Activated naive CD4-positive, alpha-beta T cell treated with anti-CD3 and anti-CD28 coated beads, Interleukin-2, amount 50 U/mL, for 16 hours (primary cell): ENCODE results near the gene FIGLA.
"Not testable (repeated sequence)": the region's sequence is repeated elsewhere in the genome, so short reads cannot be mapped to it uniquely, and the experiment has no call there.

Experiments
- DNase-seq: peaks from one replicate; pipeline ENCODE4 v3.0.0-alpha.2; 2020

FIGLA gene

DNA sequence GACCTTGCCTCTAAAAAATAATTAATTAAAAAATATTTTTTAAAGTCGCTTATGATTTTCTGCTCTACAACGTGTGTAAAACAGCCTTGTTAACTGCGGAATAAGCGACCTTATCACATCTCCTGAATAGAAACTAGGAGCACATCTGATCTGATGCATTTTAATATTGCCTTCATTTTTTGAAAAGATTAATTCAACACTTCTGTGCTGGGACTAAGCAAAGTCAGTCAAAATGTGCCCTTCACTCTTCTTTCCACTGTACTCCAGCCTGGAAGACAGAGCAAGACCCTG is 17.3 kb upstream of the FIGLA start:
- DNase-seq = no peak

DNA sequence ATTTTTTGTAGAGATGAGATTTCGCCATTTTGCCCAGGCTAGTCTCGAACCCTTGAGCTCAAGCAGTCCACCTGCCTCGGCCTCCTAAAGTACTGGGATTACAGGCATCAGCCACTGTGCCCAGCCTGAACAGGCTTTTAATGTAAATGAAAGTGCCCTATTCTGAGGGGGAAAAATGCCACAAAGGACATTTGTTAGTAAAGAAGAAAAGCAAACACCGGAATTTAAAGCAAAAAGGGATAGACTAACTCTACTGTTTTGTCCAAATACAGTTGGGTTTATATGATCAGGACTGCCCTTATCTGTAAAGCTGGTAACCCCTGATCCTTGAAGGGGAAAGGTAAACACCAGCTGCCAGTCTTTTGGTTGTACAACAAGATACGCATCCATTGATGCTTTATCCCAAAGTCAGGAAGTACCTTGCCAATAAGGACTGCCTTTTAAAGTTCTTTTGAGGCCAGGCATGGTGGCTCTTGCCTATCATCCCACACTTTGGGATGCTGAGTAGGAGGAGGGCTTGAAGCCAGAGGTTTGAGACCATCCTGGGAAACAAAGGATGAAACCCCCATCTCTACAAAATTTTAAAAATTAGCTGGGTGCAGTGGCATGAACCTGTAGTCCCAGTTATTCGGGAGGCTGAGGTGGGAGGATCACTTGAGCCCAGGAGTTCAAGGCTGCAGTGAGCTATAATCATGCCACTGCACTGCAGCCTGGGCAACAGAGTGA is 16.8 kb upstream of the FIGLA start:
- no peak for DNase-seq

DNA sequence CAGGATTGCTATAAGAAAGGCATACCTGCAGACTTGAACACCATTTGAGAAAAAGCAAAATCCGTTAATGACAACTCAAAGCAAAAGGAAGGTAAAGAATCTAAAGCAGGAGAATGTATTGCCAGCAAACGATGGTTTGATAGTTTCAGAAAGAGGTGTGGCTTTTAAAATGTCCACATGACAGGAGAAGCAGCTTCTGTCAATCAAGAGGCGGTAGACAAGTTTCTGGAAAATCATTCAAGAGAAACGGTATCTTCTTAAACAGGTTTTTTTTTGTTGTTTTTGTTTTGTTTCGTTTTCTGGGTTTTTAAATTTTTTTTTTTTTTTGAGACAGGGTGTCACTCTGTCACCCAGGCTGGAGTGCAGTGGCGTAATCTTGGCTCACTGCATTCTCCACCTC is 16.2 kb upstream of the FIGLA start:
- no peak for DNase-seq

DNA sequence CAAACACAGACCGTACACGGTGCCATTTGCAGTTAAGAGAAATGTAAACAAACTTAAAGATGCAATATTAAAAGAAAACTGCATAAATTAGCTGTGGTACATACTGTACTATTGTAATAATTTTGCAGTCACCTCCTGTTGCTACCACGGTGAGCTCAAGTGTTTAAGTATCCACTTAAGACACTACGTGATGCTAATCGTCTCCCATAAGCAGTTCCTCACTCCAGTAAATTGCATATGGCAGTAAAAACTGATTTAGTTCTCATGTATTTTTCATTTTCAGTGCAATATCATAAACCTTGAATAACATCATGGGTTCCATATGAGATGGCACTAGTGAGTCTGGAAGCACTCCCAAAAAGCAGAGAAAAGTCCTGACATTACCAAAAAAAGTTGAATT is 15.6 kb upstream of the FIGLA start:
- DNase-seq = no peak

DNA sequence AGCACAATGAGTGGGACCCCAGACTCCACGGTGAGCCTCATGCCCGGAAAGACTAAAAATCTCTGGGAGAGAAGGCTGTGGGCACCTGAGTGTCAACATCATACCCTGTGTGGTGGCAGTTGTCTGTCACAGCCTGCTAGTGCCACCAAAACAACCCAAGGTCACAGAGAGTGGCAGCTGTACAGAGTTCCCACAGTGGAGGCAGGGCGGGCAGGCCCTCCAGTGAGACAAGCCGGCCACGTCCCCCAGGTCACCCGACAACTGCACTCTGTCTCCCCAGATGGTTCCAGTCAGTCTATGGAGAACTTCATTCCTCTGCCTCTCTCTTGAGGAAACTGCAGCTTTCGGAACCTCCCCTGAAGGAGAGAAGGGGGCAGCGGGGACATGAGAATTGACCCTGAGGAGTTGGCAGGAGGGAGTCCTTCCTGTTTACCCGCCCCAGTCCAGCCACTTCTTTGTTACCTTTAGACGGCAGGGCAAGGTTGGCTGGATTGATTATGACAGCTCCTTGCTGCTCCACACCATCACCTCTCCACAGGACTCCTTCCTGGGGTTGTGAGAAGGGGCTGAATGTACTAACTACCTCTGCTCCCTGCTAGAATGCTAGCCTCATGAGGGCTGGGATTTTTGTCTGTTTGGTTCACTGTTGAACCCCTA is 11.3 kb upstream of the FIGLA start:
- DNase-seq = no peak

DNA sequence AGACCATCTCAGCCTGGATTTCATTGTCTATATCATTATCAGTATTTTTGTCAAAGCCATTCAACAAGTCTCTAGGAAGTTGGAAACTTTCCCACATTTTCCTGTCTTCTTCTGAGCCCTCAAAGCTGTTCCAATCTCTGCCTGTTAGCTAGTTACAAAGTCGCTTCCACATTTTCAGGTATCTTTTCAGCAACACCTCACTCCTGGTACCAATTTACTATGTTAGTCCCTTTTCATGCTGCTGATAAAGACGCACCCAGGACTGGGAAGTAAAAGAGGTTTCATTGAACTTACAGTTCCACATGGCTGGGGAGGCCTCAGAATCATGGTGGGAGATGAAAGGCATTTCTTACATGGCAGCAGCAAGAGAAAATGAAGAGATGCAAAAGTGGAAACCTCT is 9.3 kb upstream of the FIGLA start:
- DNase-seq = no peak

DNA sequence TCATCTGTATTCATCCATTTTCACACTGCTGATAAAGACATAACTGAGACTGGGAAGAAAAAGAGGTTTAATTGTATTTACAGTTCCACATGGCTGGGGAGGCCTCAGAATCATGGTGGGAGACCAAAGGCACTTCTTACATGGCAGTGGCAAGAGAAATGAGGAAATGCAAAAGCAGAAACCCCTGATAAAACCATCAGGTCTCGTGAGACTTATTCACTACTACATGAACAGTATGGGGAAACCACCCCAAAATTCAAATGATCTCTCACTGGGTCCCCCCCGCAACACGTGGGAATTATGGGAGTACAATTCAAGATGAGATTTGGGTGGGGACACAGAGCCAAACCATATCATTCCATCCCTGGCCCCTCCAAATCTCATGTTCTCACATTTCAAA is 7.6 kb upstream of the FIGLA start:
- DNase-seq = not testable (repeated sequence)

DNA sequence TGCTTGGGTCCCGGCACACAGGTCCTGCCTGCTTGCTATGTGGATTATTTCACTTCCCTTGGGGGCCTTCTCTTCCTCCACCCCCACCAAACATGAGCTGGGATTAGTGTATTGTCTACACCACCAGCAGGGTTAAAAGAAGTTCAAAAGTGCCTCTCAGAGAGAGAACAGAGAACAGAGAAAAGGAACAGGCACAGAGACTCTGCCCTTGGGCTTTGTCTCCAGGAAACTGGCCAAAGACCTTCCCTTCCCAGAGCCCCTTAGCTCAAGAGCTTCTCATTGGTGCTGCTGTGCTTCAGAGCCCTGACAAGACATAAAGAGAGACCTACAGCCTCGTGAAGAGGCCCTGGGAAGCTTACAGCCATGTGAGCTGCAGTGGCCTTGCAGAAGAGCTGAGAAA is 7.1 kb upstream of the FIGLA start:
- DNase-seq = no peak

DNA sequence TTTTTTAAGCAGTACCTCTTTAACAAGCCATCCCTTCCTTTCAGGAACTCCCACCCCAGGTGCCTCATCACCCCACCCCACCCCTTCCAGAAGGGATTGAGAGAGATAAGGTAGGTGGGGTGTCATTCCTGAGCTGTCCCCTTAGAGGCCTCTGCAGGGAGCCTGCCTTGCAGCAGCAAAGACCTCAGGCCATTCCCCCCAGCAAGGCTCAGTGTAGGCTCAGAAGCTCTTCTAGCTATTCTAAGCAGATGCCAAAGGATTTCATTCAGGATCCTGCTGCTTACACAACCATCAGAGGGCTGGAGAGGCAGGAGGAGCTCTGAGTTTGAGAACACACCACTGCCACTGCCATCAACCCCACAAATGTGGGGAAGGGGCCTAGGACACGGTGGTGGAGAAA is 5.8 kb upstream of the FIGLA start:
- DNase-seq = no peak

DNA sequence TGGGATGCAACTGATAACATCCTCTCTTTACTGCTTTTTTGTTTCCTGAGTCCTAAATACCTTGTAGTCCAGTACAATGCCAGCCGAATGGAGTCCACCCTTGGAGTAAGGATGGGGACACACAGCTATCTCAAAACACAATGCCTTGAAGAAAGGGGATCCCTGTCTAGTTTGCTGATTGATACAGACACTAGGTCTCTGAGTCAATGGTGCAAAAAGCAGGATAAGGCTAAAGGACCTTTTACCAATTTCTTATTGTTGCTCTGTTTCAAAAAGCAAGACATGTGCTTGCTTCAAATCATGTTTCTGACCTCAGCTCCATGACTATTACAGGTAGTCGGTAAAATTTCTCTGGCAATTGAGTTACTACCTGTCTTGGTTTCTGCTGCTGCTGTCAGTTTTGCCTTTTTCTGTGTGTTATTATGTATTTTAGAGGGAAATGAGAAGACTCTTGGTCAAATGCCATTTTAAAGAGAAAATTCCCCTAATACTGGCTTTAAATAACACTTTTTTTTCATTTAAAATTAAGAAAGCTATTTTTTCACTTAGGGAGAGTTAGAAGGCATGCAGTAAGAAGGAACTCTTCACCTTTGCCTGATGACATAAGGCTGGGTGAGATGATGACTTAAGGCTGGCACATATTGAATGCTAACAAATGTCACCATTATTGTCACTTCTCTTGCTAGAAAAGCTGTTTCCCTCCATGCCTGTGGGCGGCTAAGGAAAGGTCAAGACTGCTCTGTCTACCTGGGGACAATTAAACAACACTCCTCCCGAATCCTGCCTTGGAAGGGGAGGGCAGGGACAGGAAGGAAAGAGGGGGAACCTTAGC is 4.9 kb upstream of the FIGLA start:
- DNase-seq = no peak

DNA sequence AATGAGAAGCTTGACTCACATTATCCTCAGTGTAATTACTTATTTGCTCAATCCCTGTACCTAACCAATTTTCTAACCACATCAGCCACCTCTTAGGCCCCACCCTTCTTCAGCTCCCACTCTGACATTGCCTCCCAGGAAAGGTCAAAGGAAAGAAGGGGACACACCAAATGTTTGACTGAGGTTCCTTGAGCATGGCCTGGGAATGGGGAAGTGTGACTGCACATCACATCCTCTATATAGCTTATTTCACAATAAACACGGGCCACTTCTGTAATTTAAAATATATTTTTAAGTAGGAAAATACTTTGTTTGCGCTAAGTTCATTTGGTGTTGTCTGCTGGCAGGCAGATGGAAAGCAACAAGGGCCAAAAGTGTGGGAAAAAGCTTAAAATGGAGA is 3.0 kb upstream of the FIGLA start:
- DNase-seq = no peak

DNA sequence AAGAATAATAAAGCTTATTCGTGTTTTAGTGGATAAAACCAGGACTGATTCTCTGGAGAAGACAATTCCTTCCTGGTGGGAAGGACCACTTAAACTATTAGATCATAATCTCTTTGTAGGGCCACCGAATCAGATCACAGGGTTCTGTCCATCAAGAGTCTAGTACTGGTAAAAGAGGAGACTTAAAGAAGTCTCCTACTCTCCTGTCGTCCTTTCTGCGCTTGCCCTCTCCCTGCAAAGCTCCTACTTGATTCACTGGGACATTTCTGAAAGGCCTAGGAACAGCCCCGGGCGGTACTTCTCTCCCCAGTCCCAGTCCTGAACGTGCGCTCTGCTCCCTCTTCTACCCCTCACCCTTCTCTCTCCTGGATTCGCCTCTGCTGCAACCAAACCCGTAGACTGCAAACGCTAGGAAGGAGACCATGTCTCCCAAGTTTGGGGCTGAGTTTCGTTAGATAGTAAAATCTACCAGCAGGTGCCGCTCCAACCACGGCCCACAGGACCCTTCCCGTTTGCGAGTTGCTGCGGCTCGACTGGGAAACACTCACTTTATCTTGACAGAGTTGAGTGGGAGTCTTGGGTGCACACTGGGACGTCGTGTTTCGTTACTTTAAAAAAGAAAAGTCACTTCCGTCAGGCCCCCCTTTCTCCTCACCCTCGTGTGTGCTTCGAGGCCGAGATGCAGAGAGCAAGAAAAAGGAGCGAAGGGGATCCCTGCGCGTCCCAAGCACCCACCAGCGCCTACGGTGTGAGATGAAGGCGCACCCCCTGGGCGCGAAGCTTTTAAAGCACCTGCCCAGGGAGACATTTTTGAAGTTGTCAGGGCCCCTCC is 923 bp downstream of the FIGLA start:
- peak; percentile 75 for DNase-seq

DNA sequence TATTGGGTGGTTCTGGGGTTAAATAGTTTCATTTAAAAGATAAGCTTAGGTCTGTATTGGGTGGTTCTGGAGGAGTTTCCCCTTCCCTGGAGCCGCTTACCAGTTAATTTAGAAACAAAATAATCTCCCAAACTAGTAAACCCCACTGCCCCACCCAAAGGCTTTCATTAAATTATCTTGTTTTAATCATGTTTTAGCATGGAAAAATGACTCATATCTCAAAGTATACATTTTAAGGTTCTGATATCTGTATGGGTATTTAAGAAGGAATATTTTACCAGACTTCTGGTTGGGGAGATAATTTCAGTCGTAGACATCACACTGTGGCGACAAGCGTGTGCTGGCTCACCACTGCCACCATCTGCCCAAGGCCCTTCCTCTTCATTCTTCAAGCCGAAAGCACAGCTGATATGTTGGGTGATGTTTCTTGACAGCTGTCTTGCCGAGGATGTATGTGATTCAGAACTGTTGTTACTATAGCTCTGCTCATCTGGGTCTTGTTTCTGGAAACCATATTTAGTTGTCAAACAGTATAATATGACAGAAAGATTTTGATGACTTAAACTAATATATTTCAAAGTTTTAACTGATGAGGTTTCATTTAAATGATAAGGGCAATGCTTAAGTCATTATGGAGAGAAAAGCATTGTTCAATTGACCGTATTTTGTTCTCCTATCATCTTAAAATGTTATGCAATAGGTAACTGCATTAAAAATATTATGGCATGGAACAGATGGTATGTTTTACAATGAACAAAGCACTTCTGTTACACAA is 5.1 kb downstream of the FIGLA start:
- DNase-seq = peak; percentile 49

DNA sequence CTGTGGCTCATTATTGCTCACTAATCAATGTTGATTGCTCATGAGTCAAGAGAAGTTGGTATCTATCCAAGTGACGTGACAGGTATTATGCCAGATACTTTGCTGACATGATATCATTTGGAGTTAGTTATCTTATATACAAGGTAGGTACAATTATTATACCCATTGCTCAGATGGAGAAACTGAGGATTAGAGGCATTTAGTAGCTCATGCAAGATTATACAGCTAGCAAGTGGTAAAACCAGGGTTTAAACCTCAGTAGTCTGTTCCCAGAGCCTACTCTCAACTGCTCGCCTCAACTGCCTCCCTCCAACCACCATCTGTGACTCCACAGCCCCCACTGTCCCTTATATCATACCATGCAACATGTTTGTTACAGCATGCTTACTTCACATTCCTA is 6.1 kb downstream of the FIGLA start:
- no peak for DNase-seq

DNA sequence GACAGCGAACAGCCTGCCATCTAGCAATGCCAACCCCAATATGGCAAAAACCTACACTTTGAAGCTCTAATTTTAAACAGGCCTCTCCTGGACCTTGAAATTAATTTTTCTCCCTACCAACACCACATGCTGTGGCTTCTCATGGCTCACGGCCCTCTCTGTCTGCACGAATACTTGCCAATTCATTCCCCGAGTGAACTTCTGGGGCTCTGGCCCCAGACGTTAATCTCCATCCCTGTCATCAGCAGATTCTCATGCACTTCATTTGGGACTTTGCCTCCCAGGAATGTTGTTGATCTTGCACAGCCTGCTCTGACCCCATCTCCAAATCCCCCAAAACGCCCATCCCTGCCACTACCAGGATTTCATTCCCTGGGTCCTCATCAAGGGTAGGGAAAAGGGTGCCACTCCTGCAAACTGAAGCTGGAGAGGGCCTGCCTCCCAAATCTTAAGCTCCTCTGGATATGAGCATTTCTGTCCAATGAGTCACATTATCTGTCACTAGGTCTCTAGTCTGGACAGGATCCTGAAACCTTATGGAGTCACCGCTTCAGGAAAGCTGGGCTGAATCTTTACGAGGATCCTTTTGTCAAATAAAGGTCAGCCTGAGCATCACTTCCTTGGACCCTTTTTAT is 10.4 kb downstream of the FIGLA start:
- DNase-seq = no peak

DNA sequence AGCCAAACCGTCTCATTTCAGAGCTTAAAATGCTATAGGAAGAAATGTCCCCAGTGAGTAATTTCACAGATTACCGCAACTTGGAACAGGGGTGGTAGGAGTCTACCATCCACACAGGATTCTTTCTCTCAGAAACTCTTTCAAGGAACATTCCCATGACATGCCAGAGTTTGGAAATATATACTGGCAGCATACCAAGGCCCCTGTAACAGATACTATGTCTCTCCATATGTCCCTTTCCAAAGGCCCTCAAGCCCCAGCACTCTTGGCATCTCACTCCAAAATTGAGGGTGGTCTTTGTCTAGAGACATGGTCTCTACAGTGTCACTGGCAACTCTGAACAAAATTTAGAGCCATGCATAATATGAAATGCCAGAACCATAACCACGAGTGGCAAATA is 11.0 kb downstream of the FIGLA start:
- no peak for DNase-seq

DNA sequence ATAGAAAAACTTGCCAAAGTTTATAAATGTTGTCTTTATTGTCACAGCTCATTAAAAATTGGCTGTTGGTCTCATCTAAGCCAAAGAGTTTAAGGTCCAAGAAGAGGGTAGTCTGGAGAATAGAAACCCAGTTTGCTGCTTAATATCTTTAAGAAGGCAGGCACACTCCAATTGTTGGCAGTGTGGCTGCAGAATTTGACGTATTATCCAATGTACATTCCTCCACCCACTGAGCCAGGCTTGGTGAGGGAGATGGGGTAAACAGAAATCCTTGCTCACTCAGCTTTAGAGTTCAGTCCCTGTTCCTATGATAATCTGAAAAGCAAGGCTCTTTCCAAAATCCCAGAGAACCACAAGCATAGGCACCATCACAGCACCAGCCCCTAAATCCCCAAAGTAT is 11.8 kb downstream of the FIGLA start:
- no peak for DNase-seq

DNA sequence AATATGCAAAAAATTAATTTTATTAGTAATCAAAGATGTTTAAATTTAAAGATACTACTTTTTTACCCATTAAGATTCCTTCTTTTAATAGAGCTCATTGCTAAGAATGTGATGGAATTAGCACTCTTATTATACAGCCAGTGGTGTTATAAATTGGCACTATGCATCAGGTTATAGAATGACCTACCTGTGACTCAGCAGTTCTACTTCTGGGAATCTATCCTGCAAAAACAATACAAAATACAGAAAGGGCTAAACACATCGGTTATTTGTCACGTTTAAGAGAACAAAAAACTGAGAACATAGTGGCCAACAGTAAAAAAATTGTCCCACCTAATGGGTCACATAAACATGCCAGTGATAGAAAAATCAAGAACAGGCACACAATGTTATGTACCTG is 13.0 kb downstream of the FIGLA start:
- no peak for DNase-seq

DNA sequence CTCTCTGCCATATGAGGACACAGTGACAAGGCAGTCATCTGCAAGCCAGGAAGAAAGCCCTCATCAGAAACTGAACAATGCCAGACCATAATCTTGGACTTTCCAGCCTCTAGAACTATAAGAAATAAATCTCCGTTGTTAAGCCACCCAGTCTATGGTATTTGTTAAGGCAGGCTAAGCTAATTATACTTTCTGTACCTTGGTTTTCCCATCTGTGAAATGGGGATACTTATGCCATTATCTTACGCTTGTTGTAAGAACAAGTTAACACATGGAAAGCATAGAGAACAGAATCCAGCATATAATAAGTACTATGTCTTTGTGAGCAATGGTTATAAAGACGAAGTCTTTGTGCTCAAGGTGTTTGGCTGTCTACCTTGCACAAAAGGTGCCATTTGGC is 14.2 kb downstream of the FIGLA start:
- DNase-seq = no peak

DNA sequence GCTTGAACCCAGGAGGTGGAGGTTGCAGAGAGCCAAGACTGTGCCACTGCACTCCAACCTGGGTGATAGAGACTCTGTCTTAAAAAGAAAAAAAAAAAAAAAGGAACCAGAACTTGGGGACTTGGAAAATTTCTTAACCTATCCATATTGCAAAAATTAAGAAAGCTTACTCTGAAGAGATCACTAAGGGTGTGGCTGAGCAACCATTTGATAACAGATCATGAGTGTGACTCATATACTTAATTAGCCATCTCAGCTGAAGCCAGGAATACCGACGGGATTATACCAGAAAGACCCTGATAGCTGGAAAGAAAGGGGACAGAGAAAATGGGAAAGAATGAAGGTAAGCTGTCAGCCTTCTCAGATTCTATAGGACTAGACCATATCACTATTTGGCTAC is 15.3 kb downstream of the FIGLA start:
- no peak for DNase-seq

DNA sequence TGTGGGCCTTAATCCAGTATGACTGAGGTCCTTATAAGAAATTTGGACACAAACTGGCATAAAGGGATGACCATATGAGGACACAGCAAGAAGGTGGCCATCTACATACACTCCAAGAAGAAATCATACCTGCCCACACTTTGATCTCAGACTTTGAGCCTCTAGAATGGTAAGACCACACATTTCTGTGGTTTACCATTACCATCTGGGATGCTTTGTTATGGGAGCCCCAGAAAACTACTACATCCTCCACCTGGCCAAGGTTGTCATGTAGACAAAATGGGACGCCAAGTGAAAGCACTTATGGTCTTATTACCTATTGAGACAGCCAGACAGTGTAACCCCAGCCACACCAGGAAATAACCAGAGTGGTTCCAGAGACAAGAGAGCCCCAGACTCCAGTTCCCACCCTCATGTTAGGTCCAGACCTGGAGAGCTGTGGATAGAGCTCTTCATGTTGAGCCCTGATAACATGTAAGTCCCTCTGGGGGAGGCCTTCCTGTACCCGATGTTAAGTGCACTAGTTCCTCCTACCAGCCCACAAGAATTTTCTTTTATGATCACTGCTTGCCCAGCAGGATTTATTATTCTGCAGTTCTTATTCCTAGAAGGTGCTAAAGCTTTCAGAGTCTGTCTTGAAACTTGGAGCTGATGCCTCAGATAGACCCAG is 17.8 kb downstream of the FIGLA start:
- no peak for DNase-seq

DNA sequence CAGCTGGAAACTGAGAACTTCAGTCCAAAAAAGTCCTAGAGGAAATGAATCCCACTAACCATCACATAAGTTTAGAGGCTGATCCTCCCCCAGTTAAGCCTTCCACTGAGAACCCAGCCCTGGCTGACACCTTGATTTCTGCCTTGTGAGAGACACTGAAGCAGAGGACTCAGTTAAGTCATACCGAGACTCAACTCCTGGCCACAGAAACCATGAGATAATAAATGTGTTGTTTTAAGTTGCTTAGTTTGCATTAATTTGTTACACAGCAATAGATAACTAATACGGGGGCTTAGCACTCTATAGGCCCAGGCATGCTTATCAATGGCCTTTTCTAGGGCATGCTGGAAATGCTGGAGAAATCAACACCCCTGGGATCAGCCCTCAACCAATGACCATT is 19.0 kb downstream of the FIGLA start:
- DNase-seq = no peak
